ENCODE data around the gene UBXN2A.
"Not testable (repeated sequence)": the region's sequence is repeated elsewhere in the genome, so short reads cannot be mapped to it uniquely, and the experiment has no call there.

Gene UBXN2A

DNA sequence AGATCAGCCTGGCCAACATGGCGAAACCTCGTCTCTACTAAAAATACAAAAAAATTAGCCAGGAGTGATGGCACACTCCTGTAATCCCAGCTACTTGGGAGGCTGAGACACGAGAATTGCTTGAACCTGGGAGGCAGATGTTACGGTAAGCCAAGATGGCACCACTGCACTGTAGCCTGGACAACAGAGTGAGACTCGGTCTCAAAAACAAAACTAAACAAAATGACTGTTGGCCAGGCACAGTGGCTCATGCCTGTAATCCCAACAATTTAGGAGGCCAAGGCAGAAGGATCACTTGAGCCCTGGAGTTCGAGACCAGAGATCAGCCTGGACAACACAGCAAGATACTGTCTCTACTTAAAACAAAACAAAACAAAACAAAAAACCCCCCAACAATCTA, 102.9 kb downstream of the UBXN2A start:
- not testable (repeated sequence) for DNase-seq (ENCODE audit: low spot score)

DNA sequence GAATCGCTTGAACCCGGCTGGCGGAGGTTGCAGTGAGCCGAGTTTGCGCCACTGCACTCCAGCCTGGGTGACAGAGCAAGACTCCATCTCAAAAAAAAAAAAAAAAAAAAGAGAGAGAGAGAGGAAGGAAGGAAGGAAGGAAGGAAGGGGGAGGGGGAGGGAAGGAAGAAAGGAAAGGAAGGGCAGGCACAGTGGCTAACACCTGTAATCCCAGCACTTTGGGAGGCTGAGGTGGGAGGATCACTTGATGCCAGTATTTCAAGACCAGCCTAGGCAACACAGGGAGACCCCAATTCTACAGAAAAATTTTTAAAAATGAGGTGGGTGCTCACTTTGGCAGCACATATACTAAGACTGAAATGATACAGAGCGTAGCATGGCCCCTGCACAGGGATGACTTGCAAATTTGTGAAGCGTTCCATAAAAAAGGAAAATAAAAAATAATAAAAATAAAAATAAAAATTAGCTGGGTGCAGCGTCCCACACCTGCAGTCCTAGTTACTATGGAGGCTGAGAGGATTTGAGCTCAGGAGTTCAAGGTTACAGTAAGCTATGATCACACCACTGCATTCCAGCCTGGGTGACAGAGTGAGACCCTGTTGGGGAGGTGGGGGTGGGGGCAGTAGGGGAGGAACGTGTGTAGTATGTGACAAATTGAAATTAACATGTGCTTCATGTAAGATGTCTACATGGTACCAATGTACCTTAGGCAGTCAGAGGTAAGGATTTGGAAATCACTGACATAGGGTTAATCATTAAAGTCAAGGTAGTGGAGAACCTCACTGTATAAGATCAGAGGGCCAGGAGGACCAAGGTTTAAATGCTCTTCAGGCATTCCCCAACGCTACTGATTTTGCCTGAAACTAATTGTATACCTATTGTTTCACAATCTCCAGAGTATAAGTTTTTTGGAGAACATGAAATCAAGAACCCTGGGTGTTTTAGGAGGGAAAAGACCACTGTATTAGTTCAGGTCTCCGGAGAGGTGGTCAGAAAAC, 105.5 kb downstream of the UBXN2A start:
- no peak for DNase-seq (ENCODE audit: low spot score)

DNA sequence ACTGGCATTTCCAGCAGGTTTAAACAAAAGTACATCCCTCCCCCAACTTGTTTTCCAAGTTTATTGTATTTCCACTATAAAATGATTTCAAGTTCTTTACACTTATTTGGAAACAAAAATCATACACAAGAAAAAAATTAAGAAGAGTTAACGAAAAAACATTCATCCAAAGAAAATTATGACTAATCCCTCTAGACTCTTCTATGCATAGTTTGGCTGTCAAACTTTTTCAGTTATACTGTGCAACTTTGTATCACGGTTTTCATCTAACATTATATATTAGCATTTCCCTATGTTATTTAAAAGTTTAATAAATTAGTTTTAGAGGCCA, 106.3 kb downstream of the UBXN2A start:
- no peak for DNase-seq (ENCODE audit: low spot score)

DNA sequence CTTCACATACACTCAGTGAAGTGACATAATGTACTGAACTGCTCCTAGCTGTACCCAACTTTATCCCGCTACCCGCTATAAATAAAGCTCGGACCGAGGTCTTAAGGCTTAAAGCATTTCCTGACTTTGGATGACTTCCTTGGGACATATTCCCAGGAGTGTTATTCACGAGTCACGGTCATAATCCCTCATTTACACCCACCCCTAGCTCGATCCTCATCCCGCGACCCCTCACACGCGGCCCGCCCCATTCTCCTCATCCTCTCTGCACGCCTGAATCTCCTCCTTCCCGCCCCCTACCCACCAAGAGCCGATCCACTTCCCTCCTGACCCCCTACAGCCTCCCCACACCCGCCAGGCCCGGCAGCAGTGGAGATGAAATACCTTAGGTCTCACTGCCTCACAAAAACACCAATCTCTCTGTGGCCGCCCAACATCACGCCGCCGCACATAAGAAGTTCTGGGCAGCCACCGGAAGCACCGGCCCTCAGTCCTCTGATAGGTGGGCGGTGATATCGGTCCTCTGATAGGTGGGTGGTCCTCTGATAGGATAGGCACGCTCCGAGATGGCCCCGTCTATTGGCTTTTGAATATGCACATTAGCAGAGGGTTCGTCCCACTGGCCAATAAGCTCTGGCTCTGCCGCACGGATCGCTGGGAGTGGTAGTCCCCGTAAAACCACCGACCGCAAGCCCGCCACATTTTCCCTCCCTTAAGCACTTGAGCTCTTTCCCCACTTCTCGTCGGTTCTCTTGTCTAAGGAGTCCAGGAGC, 106.9 kb downstream of the UBXN2A start, which contains the start of gene WDCP:
TSS of gene WDCP (minus strand) at position 462 of the 773 bp plus-strand sequence. CDS start 7,897 bp downstream, outside the sequence.
- peak; percentile 100 for DNase-seq (ENCODE audit: low spot score)

DNA sequence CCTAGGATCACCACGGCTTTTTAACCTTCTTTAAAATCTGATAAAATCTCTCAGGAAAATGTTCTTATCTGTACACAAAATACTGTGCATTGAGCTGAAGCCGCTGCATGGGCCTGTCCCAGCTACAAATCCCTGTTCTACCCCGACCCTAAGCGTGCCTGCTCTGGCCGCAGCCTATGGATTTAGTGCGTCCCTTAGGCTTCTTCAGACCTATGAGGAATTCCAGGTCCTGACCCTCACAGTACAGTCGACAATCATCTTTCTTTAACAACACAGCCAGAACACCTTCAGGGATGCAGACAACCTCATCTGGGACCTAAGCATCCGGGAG, 107.4 kb downstream of the UBXN2A start:
- no peak for DNase-seq (ENCODE audit: low spot score)

DNA sequence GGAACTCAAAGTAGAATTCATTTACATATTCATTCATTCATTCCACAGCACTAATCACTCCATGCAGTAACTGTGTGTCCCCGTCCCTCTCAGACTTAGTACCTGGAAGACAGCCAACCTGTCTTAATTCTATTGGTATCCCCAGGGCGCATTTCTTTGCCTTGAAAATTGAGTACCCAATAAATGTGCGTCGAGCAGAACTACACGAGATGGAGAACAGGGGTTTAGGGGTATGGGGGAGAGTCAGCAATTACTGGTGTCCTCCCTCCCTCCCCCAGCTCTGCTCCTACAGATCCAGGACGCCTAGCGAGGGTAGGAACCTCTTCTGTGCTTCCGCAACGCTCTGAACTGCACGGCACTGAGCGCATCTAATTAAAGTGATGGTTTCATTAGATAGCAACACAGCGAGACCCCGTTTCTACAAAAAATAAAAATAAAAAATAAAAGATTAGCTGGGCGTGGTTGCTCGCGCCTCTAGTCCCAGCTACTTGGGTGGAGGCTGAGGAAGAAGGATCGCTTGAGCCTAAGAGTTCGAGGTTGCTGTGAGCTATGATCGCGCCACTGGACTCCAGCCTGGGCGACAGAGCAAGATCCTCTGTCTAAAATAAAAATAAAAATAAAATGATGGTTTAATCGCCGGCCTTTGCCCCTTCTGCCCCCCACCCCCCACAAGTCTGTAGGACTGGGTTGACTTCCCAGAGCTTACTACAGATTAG, 108.7 kb downstream of the UBXN2A start:
- DNase-seq (ENCODE audit: low spot score), result no peak

DNA sequence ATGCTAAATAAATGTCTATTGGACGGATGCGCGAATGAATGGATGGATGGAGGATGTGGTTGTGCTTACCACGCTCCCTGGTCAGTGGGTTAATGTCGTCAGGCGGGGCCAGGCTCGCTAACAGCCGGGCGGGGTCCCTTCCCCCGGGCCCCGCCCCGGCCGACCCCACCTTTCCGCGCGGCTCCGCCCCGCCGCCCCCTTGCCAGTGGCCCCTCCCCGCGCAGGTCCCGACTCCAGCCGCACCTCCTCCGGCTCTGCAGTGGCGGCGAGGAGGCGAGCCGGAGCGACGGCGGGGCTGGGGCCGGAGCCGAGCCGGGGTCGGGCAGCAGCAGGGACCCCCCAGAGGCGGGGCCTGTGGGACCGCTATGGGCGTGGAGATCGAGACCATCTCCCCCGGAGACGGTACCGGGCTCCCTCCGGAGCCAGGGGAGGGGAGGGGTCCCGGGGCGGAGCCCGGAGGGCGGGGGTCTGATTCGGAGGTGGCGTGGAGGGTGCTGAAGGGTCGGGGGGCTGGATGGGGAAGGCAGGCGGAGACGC, 109.3 kb downstream of the UBXN2A start, which contains the start of gene FKBP1B:
TSS of gene FKBP1B (plus strand) at position 257 of the 537 bp plus-strand sequence. CDS start at position 366, 109 bp downstream.
- peak; percentile 36 for DNase-seq (ENCODE audit: low spot score)

DNA sequence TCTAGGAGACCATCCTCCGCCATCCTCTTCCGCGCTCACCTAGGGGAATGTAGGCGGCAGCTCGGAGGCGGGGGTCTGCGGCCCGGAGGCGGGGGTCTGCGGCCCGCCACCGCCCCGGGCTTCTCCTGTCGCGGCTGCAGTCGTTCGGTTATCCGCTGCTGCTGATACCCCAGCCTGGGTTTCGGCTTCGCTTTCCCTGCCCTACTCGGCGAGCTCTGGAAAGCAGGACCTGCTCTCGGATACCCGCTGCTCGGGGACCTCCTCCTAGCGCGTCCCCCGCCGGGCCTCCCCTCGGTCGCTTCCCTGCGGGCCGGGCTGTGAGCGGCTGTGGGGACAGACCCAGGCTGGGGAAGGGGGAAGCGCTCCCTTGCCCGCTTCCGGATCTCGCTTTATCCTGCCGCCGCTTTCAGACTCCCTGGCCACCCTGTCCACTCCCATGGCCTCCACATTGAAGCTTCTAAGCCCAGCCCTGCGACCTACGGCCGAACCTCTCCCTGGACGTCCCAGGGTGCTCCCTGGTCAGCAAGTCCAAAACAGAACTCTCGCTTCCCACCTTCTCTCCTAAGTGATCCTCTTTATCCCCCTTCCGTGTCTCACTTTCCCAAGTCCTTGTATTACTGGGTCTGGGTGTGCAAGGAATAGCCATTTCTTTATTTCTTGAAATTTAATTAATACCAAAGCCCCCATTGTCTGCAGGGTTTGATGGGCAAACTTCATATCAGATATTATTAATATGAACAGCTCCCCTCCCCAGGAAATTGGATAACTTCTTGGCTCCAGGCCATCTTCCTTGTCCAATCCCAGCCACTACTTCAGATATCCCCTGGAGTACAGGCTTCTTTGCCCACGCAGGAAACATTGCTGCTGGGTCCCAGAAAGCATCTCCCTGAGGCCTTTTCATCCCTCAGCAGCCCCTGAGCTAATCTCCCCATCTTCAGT, 110.0 kb downstream of the UBXN2A start:
- DNase-seq (ENCODE audit: low spot score), result peak; percentile 25

DNA sequence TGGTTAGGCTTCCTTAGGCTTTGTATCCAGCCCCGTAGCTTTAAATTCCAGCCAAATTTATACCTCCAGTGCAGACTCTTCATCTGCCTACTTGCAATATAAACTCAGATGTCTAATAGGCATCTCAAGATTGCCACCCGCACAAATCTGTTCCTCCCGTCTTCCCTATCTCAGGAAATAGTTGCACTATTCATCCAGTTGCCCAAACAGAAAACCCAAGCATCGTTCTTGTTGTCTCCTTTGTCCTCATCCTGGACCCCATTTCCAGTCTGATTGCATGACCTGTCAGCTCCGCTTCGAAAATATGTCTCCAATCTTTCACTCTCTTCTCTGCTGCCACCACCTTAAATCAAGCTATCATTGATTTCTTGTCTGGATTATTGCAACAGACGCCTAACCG, 111.6 kb downstream of the UBXN2A start:
- no peak for DNase-seq (ENCODE audit: low spot score)

DNA sequence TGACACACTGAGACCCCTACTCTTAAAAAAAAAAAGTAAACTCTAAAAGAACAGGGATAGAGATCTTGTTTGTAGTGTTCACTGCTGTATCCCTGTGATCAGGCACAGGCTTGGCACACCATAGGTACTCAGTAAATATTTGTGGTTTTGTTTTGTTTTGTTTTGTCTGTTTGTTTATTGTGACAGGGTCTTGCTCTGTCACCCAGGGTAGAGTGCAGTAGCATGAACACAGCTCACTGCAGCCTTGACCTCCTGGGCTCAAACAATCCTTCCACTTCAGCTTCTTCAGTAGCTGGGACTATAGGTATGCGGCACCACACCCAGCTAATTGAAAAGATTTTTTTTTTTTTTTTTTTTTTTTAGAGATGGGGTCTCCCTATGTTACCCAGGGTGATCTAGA, 112.7 kb downstream of the UBXN2A start:
- DNase-seq (ENCODE audit: low spot score), result no peak
